Upper lobe of right lung (tissue), 1 donor: ENCODE data around the gene FANCD2. TPM values are rescaled to one million over a fixed set of nuclear protein-coding genes. Genes with fewer than 3 reads are reported as not detected.
"Not testable (repeated sequence)": the region's sequence is repeated elsewhere in the genome, so short reads cannot be mapped to it uniquely, and the experiment has no call there.

Experiments used
- ATAC-seq: fragments of 200-7000 bp; cut with Tn5 transposase; one replicate; pipeline ENCODE4 v1.9.1; 2020; ENCODE audit warnings: mild to moderate bottlenecking, moderate library complexity
- DNase-seq: peaks from one replicate; pipeline ENCODE4 v3.0.0-alpha.2; 2020
- H3K27ac ChIP-seq: fragments of 200-600 bp; one replicate; pipeline ENCODE4 v1.8.0; 2022
- H3K27me3 ChIP-seq: fragments of 200-600 bp; one replicate; pipeline ENCODE4 v1.8.0; 2022; ENCODE audit warnings: mild to moderate bottlenecking
- H3K36me3 ChIP-seq: fragments of 200-600 bp; one replicate; pipeline ENCODE4 v1.8.0; 2022
- H3K4me1 ChIP-seq: fragments of 200-600 bp; one replicate; pipeline ENCODE4 v1.8.0; 2022
- H3K4me3 ChIP-seq: fragments of 200-600 bp; one replicate; pipeline ENCODE4 v1.8.0; 2022; ENCODE audit warnings: mild to moderate bottlenecking
- H3K9me3 ChIP-seq: fragments of 200-600 bp; one replicate; pipeline ENCODE4 v1.8.0; 2022
- intact Hi-C: fragments of 100-400 bp; cut with DNase I; formaldehyde crosslinking; loops from one replicate; pipeline ENCODE4 v1.11.0; 2022
- total RNA-seq: library from RNA; stranded (reverse); fragmentation: NEBNext Ultra II Directional; extraction: Animal tissue kit (Norgen Biotek cat#: 25700); gene quantifications from one replicate; pipeline ENCODE4 v1.2.1, GENCODE V29; 2021
- TF ChIP-seq, protein P1 (sequence below): fragments of 200-600 bp; IDR thresholded peaks from one replicate; pipeline ENCODE4 v1.8.0; 2022; ENCODE audit warnings: antibody characterized with exemption
- donor health status: DM: no; HTN: yes; CAD: no; lungs with severe emphysema.

FANCD2 gene
- total RNA-seq, 1 donor from 2014 or later: 5.3 TPM

DNA sequence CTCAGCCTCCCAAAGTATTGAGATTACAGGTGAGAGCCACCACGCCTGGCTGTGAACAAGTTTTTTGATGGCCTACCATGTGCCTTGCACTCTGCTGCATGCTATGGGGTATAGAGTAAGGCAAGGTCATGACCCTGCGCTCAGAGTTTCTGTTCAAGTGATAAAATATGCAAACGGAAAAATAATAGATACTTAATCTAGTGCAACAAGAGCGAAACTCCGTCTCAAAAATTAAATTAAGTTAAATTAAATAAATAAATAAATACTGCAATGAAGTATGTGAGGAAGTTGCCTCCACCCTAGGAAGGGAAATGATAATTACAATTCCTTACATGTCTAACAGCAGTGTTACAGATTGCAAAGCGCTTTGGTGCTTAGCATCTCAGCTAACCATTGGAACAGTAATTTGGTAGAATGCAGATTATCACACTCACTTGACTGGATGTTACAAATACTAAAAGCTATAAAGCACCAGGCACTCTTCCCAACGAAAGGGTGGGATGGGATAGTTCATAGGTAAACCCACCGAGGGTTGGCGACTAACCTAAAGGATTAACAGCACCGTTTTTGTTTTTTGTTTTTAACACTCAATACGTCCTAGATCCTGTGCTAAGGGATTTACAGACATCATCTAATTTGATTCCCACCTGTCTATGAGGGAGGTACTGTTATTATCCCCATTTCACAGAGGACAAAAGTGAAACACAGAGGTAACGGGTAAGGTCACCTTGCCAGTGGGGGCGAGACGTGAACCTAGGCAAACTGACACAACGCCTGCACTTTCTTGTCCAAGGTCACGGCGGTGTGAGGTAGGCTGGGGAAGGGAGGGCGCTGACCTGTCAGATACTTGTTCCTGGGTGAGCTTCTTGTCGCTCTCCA lies 793 bp upstream of the FANCD2 start:
- Histone ChIP-seq H3K4me3 (peak overlapping the region; percentile 99), H3K4me1 (peaks cover 17% of the 10 kb centered on the region), H3K27me3 (no peaks in the 10 kb centered on the region), H3K27ac (peak overlapping the region; percentile 82), H3K36me3 (peaks cover 38% of the 10 kb centered on the region), H3K9me3 (no peaks in the 10 kb centered on the region)
- ATAC-seq: no peak
- intact Hi-C loops: no loop called here
- DNase-seq: no peak
- TF ChIP-seq, protein P1, sequence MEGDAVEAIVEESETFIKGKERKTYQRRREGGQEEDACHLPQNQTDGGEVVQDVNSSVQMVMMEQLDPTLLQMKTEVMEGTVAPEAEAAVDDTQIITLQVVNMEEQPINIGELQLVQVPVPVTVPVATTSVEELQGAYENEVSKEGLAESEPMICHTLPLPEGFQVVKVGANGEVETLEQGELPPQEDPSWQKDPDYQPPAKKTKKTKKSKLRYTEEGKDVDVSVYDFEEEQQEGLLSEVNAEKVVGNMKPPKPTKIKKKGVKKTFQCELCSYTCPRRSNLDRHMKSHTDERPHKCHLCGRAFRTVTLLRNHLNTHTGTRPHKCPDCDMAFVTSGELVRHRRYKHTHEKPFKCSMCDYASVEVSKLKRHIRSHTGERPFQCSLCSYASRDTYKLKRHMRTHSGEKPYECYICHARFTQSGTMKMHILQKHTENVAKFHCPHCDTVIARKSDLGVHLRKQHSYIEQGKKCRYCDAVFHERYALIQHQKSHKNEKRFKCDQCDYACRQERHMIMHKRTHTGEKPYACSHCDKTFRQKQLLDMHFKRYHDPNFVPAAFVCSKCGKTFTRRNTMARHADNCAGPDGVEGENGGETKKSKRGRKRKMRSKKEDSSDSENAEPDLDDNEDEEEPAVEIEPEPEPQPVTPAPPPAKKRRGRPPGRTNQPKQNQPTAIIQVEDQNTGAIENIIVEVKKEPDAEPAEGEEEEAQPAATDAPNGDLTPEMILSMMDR: no peak

DNA sequence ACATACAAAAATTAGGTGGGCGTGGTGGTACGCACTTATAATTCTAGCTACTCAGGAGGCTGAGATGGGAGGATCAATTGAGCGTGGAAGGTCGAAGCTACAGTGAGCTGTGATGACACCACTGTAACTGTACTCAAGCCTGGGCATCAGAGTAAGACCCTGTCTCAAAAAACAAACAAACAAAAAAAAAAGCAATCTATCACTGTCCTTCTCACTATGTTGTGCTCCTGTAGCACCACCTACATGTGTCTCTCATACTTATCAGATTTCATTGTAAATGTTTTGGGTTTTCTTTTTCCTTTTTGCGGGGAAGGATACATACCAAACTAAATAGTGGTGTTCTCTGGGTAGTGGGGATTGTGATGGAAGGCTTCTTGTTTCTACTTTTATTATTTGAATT lies 14.8 kb downstream of the FANCD2 start:
- no peak for DNase-seq
- no peaks in the 10 kb centered on the region for H3K9me3 ChIP-seq
- H3K4me1 ChIP-seq: no peaks in the 10 kb centered on the region
- intact Hi-C loops: no loop called here
- no peak for ATAC-seq
- H3K27me3 ChIP-seq: no peaks in the 10 kb centered on the region
- no peaks in the 10 kb centered on the region for H3K36me3 ChIP-seq
- H3K4me3 ChIP-seq: no peak overlapping the region
- TF ChIP-seq, protein P1: no peak
- H3K27ac ChIP-seq: no peak overlapping the region

DNA sequence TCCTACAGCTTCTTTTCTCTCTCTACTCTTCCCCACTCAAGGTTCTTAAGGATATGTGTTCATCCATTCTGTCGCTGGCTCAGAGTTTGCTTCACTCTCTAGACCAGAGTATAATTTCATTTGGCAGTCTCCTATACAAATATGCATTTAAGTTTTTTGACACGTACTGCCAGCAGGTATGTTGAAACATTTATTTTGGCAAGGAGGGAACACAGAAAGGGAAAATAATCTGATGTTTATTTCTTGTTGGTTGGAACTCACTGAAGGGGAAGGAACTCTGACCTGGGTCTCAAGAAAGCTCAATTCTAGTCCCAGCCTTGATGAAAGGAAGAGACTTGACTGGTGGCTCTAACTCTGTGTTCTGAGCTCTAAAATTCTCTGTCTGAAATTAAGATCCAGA lies 21.6 kb downstream of the FANCD2 start:
- DNase-seq (no peak), ATAC-seq (no peak)
- no peaks in the 10 kb centered on the region for H3K27me3 ChIP-seq
- H3K4me1 ChIP-seq: no peaks in the 10 kb centered on the region
- H3K27ac ChIP-seq: no peak overlapping the region
- no peaks in the 10 kb centered on the region for H3K36me3 ChIP-seq
- TF ChIP-seq, protein P1: no peak
- intact Hi-C loops: no loop called here
- no peaks in the 10 kb centered on the region for H3K9me3 ChIP-seq
- H3K4me3 ChIP-seq: no peak overlapping the region

DNA sequence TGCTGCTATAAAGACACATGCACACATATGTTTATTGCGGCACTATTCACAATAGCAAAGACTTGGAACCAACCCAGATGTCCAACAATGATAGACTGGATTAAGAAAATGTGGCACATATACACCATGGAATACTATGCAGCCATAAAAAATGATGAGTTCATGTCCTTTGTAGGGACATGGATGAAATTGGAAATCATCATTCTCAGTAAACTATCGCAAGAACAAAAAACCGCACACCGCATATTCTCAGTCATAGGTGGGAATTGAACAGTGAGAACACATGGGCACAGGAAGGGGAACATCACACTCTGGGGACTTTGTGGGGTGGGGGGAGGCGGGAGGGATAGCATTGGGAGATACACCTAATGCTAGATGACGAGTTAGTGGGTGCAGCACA lies 26.8 kb downstream of the FANCD2 start:
- ATAC-seq, H3K27me3 ChIP-seq, H3K36me3 ChIP-seq, intact Hi-C loops, H3K4me1 ChIP-seq, H3K9me3 ChIP-seq, H3K4me3 ChIP-seq, H3K27ac ChIP-seq, DNase-seq: not testable (repeated sequence)

DNA sequence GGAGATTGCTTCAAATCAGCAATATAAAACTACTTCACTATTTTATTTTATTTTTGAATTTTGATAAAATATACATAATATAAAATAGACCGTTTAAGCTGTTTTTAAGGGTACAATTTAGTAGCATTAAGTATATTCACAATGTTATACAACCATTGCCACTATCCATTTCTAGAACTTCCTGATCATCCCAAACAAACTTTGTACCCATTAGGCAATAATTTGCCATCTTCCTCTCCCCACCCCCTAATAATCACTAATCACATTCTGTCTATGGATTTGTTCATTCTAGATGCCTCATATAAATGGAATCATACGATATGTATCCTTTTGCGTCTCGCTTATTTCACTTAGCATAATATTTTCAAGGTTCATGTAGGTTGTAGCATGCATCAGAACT lies 28.9 kb downstream of the FANCD2 start:
- no peaks in the 10 kb centered on the region for H3K27me3 ChIP-seq
- TF ChIP-seq, protein P1: no peak
- intact Hi-C loops: no loop called here
- no peak overlapping the region for H3K4me3 ChIP-seq
- H3K36me3 ChIP-seq: no peaks in the 10 kb centered on the region
- H3K4me1 ChIP-seq: no peaks in the 10 kb centered on the region
- ATAC-seq: no peak
- no peaks in the 10 kb centered on the region for H3K9me3 ChIP-seq
- no peak for DNase-seq
- no peak overlapping the region for H3K27ac ChIP-seq

DNA sequence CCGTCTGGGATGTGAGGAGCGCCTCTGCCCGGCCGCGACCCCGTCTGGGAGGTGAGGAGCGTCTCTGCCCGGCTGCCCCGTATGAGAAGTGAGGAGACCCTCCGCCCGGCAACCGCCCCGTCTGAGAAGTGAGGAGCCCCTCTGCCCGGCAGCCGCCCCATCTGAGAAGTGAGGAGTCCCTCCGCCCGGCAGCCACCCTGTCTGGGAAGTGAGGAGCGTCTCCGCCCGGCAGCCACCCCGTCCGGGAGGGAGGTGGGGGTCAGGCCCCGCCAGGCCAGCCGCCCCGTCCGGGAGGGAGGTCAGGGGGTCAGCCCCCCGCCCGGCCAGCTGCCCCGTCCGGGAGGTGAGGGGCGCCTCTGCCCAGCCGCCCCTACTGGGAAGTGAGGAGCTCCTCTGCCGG lies 43.8 kb downstream of the FANCD2 start:
- H3K4me1 ChIP-seq, H3K36me3 ChIP-seq, ATAC-seq, H3K9me3 ChIP-seq, intact Hi-C loops, H3K4me3 ChIP-seq, H3K27me3 ChIP-seq, H3K27ac ChIP-seq, DNase-seq: not testable (repeated sequence)
